Measurements from ENCODE around the gene CCND1.
"Not testable (repeated sequence)": the region's sequence is repeated elsewhere in the genome, so short reads cannot be mapped to it uniquely, and the experiment has no call there.

Gene CCND1

DNA sequence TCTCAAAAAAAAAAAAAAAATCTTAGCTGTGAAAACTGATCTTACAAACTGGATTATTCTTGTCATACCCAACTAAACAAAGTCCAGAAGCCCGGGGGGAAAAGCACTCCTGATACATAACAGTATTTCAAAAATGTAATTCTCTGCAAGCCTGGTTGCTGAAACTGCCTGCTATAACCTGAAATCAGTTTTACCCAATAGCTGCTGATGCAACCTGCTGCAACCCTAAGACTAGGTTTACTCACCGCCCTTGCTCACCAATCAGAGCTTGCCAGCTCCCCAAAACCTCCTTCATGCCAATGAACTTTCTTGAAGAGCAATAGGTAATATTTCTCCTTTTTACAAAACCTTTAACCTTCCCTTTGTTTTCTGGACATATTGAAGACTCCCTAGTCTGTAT is 50.5 kb downstream of the CCND1 start:
- DNase-seq (ENCODE audit: low spot score): no peak

DNA sequence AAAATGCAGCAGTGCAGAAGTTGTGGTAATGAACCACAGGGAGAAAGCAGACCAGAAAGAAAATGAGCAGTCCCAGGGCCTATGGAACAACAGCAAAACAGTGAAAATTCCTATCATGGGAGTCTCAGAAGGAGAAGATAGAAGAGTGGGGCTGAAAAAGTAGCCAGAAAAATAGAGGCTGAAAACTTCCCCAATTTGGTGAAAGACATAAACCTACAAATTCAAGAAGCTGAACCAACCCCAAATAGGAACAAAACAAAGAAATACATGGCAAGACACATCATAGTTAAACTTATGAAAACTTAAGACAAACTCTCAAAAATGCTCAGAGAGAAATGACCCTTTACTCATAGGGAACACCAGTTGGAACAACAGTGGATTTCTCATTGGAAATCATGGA is 51.5 kb downstream of the CCND1 start:
- DNase-seq (ENCODE audit: low spot score): no peak

DNA sequence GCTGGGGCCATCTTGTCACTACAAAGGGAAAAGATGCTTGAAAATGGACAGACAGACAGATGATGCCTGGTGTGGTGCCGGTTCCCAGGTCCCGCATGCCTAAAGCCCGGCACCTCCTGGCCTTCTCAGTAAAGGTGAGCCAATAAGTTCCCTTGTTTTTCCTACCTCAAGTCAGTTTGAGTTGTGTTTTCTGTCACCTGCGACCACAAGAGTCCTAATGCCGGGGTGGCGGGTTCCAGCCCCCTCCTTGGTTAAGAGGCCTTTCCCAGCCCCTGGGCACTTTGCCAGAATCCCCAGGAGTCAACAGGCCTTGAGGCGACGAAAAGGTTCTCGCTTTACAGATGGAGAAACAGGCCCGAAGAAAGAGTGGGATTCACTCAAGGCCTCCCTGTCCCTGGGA is 53.8 kb downstream of the CCND1 start:
- DNase-seq (ENCODE audit: low spot score): no peak

DNA sequence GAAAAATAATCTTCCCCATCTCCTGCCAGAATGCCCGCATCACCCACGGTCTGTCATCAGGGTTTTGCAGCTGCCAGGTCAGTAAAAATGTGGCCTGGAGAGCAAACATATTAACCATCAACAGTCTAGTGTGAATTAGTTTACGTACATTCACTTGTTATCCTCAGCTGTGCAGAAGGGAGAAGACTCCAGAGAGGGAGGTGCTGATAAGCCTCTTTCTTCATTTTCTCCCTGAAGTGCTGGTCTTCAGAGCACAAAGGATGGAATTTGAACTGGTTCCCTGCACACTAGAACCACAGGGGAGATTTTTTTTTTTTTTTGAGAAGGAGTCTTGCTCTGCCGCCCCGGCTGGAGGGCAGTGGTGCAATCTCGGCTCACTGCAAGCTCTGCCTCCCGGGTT is 54.6 kb downstream of the CCND1 start:
- no peak for DNase-seq (ENCODE audit: low spot score)

DNA sequence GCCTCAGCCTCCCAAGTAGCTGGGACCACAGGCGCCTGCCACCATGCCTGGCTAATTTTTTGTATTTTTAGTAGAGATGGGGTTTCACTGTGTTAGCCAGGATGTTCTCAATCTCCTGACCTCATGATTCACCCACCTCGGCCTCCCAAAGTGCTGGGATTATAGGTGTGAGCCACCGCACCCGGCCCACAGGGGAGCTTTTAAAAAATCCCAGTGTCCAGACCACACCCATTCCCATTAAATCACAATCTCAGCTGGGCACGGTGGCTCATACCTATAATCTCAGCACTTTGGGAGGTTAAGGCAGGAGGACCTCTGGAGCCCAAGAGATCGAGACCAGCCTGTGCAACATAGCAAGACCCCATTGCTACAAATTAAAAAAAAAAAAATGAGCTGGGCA is 55.0 kb downstream of the CCND1 start:
- not testable (repeated sequence) for DNase-seq (ENCODE audit: low spot score)

DNA sequence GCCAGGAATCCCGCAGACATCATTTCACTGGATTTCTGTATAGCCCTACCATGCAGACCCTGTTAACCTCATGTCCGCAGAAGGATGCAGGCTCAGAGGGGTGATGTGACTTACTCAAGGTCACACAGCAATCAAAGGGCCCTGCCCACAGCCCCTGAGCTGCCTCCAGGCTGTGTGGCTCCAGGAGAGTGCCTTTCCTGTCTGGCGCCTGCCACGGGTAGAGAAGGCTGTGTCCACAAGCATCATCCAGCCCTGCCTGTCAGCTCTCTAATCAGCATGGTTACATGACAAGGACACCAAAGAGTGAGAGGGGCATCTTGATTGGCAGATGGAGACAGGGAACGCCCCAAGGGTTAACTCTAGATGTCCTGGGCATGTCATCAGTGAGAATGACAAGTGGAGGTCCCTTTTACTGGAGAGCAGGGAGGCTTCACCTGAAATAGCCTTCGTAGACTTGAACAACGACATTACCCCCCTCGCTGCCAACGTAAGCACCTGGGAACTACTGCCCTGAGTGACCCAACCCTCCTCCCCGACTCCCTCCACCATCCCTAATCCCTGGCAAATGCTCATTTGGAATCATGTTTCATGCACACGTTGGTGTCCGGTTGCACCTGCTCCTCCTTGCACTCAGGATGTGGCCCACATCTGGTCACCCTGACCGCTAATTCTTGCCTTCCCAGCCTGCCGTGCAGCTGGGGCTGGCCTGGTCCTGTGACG is 56.0 kb downstream of the CCND1 start:
- DNase-seq (ENCODE audit: low spot score): no peak

DNA sequence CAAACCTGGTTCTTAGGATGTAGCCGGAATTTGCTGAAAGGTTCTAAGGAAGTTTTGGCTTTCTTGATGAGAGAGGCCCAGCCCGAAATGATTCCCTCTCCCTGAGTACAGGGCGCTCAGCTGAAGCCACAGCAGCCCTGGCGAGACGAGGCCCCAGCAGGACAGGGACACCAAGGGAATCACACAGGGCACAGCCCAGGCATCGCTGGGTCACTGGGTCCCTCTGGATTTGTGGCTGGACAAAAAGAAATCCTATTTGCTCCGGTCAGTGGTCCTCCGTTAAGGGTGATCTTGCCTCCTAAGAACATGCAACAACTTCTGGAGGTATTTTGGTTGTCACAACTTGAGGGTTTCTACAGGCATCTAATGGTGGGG is 56.5 kb downstream of the CCND1 start:
- no peak for DNase-seq (ENCODE audit: low spot score)

DNA sequence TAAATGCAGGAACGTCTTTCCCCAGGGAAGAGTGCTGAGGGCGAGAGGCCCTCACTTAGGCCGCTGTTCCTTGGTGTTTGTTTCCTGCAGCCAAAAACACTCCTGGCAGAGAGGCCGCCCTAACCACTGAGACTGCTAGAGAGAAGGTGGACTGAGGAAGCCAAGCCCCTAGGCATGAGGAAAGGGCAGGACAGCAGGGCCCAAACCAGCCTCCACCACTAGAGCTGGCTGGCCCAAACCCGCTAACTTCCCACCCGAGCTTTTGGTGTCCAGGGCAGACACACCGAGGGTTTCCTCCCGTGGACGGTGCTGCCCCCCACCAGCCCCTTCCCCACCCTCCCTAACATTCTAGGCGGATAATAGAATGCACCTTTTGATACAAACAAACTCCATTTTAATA is 56.9 kb downstream of the CCND1 start:
- DNase-seq (ENCODE audit: low spot score): no peak

DNA sequence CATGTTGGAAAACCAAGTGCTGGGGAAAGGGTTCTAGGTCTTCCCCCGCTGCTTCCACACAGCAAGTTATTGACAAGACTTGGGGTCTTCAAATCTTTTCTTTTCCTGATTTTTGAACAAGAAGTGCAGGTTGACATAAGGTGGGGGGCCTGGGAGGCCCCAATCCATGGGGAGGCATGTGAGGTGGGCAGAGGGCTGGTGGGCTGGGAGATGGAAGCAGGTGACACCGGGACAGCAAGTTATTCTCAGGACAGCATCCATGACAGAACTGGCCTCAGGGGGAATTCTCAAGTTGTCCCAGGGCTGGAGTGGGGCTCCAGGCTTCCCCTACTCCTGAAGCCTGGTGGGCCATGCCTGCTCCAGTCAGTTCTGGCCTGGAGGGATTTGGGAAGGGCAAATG is 57.4 kb downstream of the CCND1 start:
- no peak for DNase-seq (ENCODE audit: low spot score)

DNA sequence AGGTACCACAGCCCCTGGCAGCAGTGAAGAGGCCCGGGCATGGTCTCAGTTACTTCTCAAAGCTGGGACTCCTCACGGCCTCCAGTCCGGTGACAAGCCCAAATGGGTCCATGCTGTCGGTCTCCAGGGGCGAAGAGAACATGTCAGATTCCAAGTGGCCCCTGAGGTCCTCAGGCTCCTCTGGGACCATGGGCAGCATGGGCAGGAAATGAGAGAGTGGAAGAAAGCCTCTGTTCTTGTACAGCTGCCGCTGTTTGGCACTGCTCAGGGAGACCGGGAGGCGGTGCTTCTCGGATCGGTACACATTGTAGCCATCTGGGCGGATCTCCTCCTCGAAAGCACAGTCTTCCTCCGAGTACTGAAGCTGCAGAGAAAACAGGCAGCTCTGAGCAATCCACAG is 58.3 kb downstream of the CCND1 start:
- DNase-seq (ENCODE audit: low spot score): no peak

DNA sequence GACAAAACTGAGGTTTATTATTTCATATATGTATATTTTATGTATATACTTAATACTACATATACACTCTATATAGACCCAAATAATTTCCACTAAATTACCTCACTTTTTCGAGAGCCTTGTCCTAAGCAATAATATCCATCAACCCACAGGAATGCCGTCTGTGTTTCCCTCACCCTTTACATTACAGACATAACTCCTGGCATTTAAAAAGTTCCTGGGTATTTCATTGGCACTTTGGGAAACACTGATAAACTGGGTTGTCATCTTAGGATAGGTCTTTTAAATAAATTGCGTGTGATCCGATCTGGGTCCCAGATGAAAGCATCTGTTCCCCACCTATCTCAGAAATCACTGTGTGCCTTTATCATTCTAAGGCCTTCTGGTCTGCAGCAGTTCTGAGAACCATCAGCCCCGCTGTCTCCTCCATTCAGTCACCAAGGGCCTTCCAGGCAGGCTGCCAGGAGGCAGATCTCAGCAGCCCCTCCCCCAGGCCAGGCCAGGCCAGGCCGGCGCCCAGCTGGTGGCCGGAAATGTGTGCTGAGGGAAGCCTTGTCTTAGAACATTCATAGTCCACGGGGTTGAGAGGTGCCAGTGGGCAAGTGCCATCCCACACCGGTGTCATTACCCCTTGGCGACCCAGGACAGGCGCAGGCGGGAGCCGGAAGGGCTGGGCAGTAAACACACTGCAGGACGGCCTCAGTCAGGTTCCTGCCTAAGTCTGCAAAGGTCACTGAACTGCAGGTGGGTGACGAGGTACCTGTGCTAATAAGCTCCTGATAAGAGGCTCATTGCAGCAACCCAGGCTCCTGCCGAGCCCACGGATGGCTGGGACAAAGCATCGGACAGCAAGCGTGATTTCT is 59.6 kb downstream of the CCND1 start:
- peak; percentile 81 for DNase-seq (ENCODE audit: low spot score)

DNA sequence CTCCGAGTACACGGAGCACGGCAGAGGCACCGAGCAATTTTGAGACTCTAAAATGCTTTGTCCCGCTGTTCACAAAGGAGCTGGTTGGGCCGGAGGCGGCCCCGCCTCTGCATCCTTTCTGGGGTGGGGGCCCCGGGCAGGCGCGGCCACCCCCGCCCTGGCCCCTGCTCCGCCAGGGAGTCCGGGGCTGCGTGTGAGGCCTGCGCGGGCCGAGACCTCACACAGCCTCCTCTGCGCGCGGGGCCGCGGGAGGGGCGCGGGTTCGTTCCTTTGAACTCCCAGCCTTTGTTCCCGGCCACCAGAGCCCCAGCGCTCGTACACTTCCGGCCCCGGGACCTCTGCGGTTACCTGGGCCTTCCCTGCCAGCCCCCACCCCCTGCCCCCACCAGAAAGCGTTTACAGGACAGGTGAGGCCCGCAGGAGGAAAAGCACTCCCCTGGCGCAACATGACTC is 61.3 kb downstream of the CCND1 start:
- DNase-seq (ENCODE audit: low spot score): no peak

DNA sequence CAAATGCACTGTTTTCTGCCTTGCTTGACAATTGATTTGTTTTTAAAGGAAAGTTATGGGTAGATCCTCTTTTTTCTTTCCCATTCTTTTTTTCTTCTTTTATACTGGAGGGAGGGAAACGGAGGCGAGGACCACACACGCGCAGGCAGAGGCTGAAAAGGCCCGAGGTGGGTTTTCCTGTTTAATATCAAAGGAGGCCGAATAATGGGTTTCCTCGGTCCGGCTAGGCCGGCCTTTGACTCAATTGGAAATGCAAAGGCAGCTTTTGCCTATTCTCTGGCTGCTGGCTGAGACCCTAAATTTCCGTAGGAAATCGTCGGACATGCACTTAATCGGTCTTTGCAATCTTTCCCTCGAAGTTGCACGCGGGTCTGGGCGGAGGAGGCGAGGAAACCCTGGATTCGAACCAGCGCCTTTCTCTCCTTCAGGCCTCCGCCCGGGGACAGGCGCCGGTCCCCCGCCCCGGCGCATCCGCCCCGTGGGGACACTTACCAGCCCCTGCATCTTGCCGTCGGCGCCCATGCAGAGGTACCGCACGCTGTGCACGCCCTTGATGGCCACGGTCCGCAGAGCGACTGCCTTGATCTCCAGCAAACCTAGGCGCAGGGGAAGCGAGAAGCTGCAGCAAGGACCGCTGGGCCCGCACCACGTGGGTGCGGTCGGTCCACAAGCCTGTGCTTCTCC is 62.0 kb downstream of the CCND1 start:
- DNase-seq (ENCODE audit: low spot score): no peak

DNA sequence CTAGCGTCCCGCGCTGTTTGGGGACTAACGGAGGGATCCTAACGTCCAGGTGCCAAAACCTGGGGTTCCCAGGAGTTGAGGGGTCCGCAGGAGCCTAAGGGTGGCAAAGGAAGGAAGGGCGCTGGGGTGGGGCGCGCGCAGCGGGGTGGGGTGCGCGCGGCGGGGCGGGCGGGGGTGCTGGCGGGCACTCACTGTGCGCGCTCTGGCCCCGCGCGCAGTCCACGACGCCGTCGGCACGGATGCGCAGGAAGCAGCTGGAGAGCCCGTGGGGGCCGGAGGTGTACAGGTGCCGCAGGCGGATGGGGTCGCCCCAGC is 62.5 kb downstream of the CCND1 start:
- no peak for DNase-seq (ENCODE audit: low spot score)
